ENCODE data around the gene NEUROD2.

- no peak for TF ChIP-seq CTCF (IDR thresholded peaks at IDR 0.05)
- no peak for TF ChIP-seq POLR2A (IDR thresholded peaks at IDR 0.05)
Observed at GRCh38 chr17:39566094-39566850, 41.4 kb downstream of the NEUROD2 start.
